ENCODE results near the gene RBM34.

- TF ChIP-seq, protein P1, sequence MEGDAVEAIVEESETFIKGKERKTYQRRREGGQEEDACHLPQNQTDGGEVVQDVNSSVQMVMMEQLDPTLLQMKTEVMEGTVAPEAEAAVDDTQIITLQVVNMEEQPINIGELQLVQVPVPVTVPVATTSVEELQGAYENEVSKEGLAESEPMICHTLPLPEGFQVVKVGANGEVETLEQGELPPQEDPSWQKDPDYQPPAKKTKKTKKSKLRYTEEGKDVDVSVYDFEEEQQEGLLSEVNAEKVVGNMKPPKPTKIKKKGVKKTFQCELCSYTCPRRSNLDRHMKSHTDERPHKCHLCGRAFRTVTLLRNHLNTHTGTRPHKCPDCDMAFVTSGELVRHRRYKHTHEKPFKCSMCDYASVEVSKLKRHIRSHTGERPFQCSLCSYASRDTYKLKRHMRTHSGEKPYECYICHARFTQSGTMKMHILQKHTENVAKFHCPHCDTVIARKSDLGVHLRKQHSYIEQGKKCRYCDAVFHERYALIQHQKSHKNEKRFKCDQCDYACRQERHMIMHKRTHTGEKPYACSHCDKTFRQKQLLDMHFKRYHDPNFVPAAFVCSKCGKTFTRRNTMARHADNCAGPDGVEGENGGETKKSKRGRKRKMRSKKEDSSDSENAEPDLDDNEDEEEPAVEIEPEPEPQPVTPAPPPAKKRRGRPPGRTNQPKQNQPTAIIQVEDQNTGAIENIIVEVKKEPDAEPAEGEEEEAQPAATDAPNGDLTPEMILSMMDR (IDR thresholded peaks at IDR 0.05) = no peak
- TF ChIP-seq POLR2A (IDR thresholded peaks at IDR 0.05) = no peak
- TF ChIP-seq POLR2AphosphoS5 (IDR thresholded peaks at IDR 0.05) = no peak
These were observed 756 bp upstream of the RBM34 start for GRCh38 chr1:235161685-235162327.
